ENCODE data around the gene AQP3. TPM values are rescaled to one million over a fixed set of nuclear protein-coding genes. Genes with fewer than 3 reads are reported as not detected.

The AQP3 gene
- polyA plus RNA-seq, 1 donor (not counting 4 experiments of a cell fraction or from before 2014, with no cell fraction given) = 239 TPM

GRCh38 chr9:33467526-33467925 is 20.1 kb upstream of the AQP3 start:
- no peak overlapping the region for H3K4me3 ChIP-seq (ENCODE audit: control insufficient read depth in 2 of 3, extremely low read depth in 1 of 3, insufficient read depth in 2 of 3, low read depth in 1 of 3, low read length in 3 of 3)
- no peaks in the 10 kb centered on the region for H3K9me3 ChIP-seq (ENCODE audit: control insufficient read depth, low read depth, low read length)
- DNase-seq (ENCODE audit: low read depth, low spot score) = no peak
- dilution Hi-C loops (cut with MboI; ENCODE audit: extremely low pct_ligation_motif_present, low sequenced_read_pairs) = no loop called here
- no peaks in the 10 kb centered on the region for H4K20me1 ChIP-seq (ENCODE audit: control insufficient read depth, extremely low read depth, insufficient read depth, low read length)
- H3K36me3 ChIP-seq (ENCODE audit: control insufficient read depth in 2 of 2, extremely low read depth in 1 of 2, insufficient read depth in 2 of 2, low read length in 2 of 2) = peaks cover 63 to 79% of the 10 kb centered on the region in 2 experiments
- no peak for TF ChIP-seq CTCF (optimal IDR thresholded peaks at IDR 0.05 in 1 of 3, IDR thresholded peaks at IDR 0.05 in 1 of 3, conservative IDR thresholded peaks at IDR 0.05 in 1 of 3; ENCODE audit: extremely low read depth in 1 of 3, insufficient read depth in 2 of 3, low read length in 3 of 3)
- H3K9me1 ChIP-seq (ENCODE audit: control insufficient read depth, extremely low read depth, insufficient read depth, low read length) = no peaks in the 10 kb centered on the region
- FAIRE-seq = no peak
- no peak overlapping the region for H3K4me2 ChIP-seq (ENCODE audit: control insufficient read depth, extremely low read depth, insufficient read depth, low read depth, low read length)
- H3K27ac ChIP-seq (ENCODE audit: control insufficient read depth, insufficient read depth, low read length) = no peak overlapping the region
- H2AFZ ChIP-seq (ENCODE audit: control insufficient read depth, low read length) = no peak overlapping the region
- no peak overlapping the region for H3K9ac ChIP-seq (ENCODE audit: control insufficient read depth, extremely low read depth, insufficient read depth, low read length)
- peaks cover 54% of the 10 kb centered on the region for H3K4me1 ChIP-seq (ENCODE audit: control insufficient read depth, extremely low read depth, insufficient read depth, low read length)
- no peaks in the 10 kb centered on the region for H3K27me3 ChIP-seq (ENCODE audit: control insufficient read depth, extremely low read depth, insufficient read depth, low read length)
- H3K79me2 ChIP-seq (ENCODE audit: control insufficient read depth, insufficient read depth, low read length) = peaks cover 42% of the 10 kb centered on the region

- FAIRE-seq (peak; percentile 44), DNase-seq (ENCODE audit: low read depth, low spot score) (no peak)
- H3K79me2 ChIP-seq (ENCODE audit: control insufficient read depth, insufficient read depth, low read length) = peaks cover 35% of the 10 kb centered on the region
- dilution Hi-C loops (cut with MboI; ENCODE audit: extremely low pct_ligation_motif_present, low sequenced_read_pairs) = no loop called here
- H3K4me1 ChIP-seq (ENCODE audit: control insufficient read depth, extremely low read depth, insufficient read depth, low read length) = peaks cover 53% of the 10 kb centered on the region
- no peak for TF ChIP-seq EZH2 (IDR thresholded peaks at IDR 0.05; ENCODE audit: low read length)
- peak in 2 of 3 experiments; percentile 98 to 100 for TF ChIP-seq CTCF (optimal IDR thresholded peaks at IDR 0.05 in 1 of 3, IDR thresholded peaks at IDR 0.05 in 1 of 3, conservative IDR thresholded peaks at IDR 0.05 in 1 of 3; ENCODE audit: extremely low read depth in 1 of 3, insufficient read depth in 2 of 3, low read length in 3 of 3)
- H3K27ac ChIP-seq (ENCODE audit: control insufficient read depth, insufficient read depth, low read length) = no peak overlapping the region
- H3K4me3 ChIP-seq (ENCODE audit: control insufficient read depth in 2 of 3, extremely low read depth in 1 of 3, insufficient read depth in 2 of 3, low read depth in 1 of 3, low read length in 3 of 3) = no peak overlapping the region
- no peak overlapping the region for H3K4me2 ChIP-seq (ENCODE audit: control insufficient read depth, extremely low read depth, insufficient read depth, low read depth, low read length)
- no peak overlapping the region for H3K9ac ChIP-seq (ENCODE audit: control insufficient read depth, extremely low read depth, insufficient read depth, low read length)
- no peaks in the 10 kb centered on the region for H4K20me1 ChIP-seq (ENCODE audit: control insufficient read depth, extremely low read depth, insufficient read depth, low read length)
- no peaks in the 10 kb centered on the region for H3K9me1 ChIP-seq (ENCODE audit: control insufficient read depth, extremely low read depth, insufficient read depth, low read length)
- no peaks in the 10 kb centered on the region for H3K9me3 ChIP-seq (ENCODE audit: control insufficient read depth, low read depth, low read length)
- H3K27me3 ChIP-seq (ENCODE audit: control insufficient read depth, extremely low read depth, insufficient read depth, low read length) = no peaks in the 10 kb centered on the region
- peaks cover 61 to 80% of the 10 kb centered on the region in 2 experiments for H3K36me3 ChIP-seq (ENCODE audit: control insufficient read depth in 2 of 2, extremely low read depth in 1 of 2, insufficient read depth in 2 of 2, low read length in 2 of 2)
- no peak overlapping the region for H2AFZ ChIP-seq (ENCODE audit: control insufficient read depth, low read length)
These were observed 19.4 kb upstream of the AQP3 start for GRCh38 chr9:33466565-33467495.

Measured in keratinocyte (primary cell).